GM12892 (cell line): ENCODE measurements around the gene ADCY7.

Experiments
- DNase-seq: peaks from one replicate; pipeline ENCODE4 v3.0.0; 2011; ENCODE audit not compliant: insufficient read length
- FAIRE-seq: peaks from 2 replicates; lab custom pipeline; 2011; peaks lifted over from hg19 to GRCh38; lab: Jason Lieb, UNC
- POLR2A ChIP-seq: IDR thresholded peaks from 2 replicates; pipeline ENCODE4 v1.6.1; 2011; ENCODE audit warnings: low read depth, low read length, control low read depth
- POLR2AphosphoS5 ChIP-seq: IDR thresholded peaks from 2 replicates; pipeline ENCODE4 v1.6.1; 2011; ENCODE audit warnings: low read depth, low read length, control low read depth
- TAF1 ChIP-seq: IDR thresholded peaks from 2 replicates; pipeline ENCODE4 v1.6.1; 2011; ENCODE audit warnings: low read depth, mild to moderate bottlenecking, control low read depth, low read length, borderline replicate concordance

The ADCY7 gene

DNA sequence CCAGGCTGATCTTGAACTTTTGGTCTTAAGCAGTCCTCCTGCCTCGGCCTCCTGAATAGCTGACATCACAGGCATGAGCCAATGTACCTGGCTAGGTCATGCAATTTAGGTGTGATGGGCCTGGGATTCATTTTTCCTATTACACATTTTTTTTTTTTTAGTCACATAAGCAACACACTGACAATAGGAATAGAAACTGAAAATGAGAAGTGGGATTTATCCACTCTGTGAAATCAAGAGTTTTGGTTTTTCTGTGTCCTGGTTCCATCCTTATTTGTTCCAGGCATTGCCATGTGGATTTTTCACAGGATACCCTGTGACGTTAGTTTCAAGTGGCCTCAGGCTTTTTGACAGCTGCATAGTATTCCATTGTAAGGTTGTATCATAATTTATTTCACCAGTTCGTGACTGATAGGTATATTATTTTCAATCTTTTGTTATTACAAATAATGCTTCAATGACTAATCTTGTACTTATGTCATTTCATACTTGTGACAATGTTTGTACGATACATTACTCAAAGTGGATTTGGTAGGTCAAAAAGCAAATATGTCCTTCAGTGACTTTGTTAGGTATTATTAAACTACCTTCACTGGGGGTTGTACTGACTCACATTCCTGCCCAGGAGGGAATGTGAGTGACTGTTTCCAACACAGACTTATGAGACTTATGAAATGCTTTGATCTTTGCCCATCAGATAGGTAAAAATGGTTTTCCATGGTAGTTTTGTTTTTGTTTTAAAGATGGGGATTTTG is 10.6 kb downstream of the ADCY7 start:
- TF ChIP-seq TAF1 (no peak), POLR2A (no peak), POLR2AphosphoS5 (no peak)
- no peak for FAIRE-seq
- DNase-seq, result no peak

- no peak for DNase-seq
- FAIRE-seq, result no peak
- TF ChIP-seq POLR2A (no peak), POLR2AphosphoS5 (no peak)
These were observed 11.9 kb downstream of the ADCY7 start for GRCh38 chr16:50278251-50278650.

DNA sequence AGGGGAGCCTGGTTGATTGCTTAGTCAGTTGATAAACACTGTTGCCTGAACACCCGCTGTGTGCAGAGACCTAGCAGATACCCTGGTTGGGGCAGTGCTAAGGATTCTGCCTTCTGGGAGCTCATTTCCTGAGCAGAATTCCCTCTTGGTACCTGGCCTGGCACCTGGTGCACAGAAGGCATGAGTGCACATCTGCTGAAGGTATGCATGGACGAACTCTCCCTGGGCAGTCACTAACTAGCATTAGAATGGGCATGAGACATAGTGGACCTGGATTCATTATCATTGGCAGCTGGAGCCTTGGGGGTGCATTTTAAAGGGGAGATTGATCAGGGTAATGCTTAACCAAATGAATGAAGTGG is 13.1 kb downstream of the ADCY7 start:
- no peak for FAIRE-seq
- TF ChIP-seq POLR2A, result no peak
- no peak for TF ChIP-seq TAF1
- TF ChIP-seq POLR2AphosphoS5, result no peak
- DNase-seq, result no peak

DNA sequence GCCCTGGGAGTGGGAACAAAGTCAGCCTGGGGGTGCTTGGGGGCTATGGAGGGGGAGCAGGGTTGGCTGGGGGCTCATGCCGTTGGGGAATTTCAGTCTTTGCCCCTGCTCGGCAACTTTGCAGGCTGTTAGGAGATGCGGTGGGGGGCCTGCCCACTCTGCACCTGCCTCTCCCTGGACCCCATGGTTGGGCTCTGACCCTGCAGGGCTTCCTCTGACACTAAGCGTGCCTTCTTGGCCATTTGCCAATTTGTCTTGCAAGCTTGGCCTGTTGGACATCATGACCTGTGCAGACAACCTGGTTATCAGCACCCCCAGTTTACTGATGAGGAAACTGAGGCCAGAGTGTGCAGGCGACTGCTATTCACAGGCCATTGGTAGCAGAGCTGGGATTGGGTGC is 14.6 kb downstream of the ADCY7 start:
- DNase-seq, result no peak
- FAIRE-seq, result peak; percentile 33
- TF ChIP-seq POLR2AphosphoS5 (no peak), POLR2A (no peak), TAF1 (no peak)

GRCh38 chr16:50281391-50282009 is 15.1 kb downstream of the ADCY7 start:
- no peak for DNase-seq
- no peak for FAIRE-seq
- TF ChIP-seq TAF1 (no peak), POLR2AphosphoS5 (no peak), POLR2A (no peak)

GRCh38 chr16:50282010-50282538 is 15.7 kb downstream of the ADCY7 start:
- TF ChIP-seq POLR2AphosphoS5 (0 out of 2 replicates have a peak, but pooled peaks have one; percentile 34), POLR2A (0 out of 2 replicates have a peak, but pooled peaks have one; percentile 32), TAF1 (no peak)
- peak; percentile 90 for FAIRE-seq
- peak; percentile 90 for DNase-seq

- DNase-seq (no peak), FAIRE-seq (peak; percentile 38)
- TF ChIP-seq POLR2A (no peak), POLR2AphosphoS5 (no peak), TAF1 (no peak)
These were observed 16.7 kb downstream of the ADCY7 start for GRCh38 chr16:50282955-50283631.

DNA sequence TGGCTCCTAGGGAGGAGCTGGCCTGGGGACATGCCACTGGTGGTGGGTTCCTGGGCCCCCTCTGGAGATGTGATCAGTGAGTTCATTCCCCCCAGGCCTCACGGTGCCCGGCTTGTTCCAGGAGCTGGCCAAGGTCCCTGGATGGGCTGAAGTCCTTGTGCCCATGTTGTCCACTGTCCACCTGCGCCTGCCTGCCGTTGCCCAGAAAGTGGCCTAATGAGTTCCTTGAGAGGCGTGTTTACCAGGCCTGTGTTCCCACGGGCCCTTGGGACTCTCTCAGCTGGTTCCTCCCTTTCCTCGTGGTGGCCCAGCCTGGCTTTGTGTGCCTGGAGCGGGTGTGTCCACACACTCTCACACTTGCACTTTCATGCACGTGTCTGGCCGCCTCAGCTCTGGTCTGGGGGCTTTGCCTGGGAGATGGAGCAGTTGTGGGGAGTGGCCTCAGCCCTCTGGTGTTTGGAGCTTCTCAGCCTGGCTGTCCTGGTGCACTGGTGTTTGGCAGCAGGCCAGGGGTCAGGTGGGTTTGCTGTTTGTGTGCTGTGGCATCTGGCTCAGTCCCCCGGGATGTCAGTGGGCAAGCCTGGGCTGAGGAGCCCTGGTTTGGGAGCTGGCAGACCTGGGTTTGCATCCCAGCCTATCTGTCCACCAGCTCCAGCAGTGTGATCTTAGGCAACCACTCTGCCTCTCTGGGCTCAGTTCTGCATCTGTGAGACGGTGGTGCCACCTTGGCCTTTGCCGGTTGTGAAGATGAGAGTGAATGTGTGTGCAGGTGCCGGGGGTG is 18.0 kb downstream of the ADCY7 start:
- TF ChIP-seq POLR2A, result no peak
- TF ChIP-seq POLR2AphosphoS5, result no peak
- no peak for TF ChIP-seq TAF1
- no peak for DNase-seq
- peak; percentile 44 for FAIRE-seq

- no peak for FAIRE-seq
- no peak for DNase-seq
- TF ChIP-seq POLR2AphosphoS5 (no peak), POLR2A (no peak), TAF1 (no peak)
These were observed 19.2 kb downstream of the ADCY7 start for GRCh38 chr16:50285406-50286003.

GRCh38 chr16:50286681-50287080 is 20.3 kb downstream of the ADCY7 start:
- no peak for TF ChIP-seq TAF1
- TF ChIP-seq POLR2A, result no peak
- no peak for TF ChIP-seq POLR2AphosphoS5
- no peak for FAIRE-seq
- DNase-seq, result no peak

DNA sequence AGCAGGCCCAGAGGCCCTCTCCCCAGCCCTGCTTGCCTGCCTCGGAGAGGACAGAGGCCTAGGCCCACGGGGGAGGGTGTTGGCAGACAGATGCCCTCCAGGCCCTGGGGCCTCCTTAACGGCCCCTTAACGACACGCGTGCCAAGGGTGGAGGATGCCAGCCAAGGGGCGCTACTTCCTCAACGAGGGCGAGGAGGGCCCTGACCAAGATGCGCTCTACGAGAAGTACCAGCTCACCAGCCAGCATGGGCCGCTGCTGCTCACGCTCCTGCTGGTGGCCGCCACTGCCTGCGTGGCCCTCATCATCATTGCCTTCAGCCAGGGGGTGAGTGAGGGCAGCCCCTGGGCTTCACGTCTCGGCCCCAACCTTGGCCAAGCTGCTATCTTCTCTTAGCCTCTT is 21.7 kb downstream of the ADCY7 start:
- DNase-seq, result no peak
- FAIRE-seq, result no peak
- TF ChIP-seq POLR2A (no peak), TAF1 (no peak), POLR2AphosphoS5 (no peak)
